ENCODE results near the gene FLYWCH2. TPM values are rescaled to one million over a fixed set of nuclear protein-coding genes. Genes with fewer than 3 reads are reported as not detected.

FLYWCH2 gene
- polyA plus RNA-seq, 2 of the 4 experiments (the other 2 are of a cell fraction), result 23.2 to 41.2 TPM

DNA sequence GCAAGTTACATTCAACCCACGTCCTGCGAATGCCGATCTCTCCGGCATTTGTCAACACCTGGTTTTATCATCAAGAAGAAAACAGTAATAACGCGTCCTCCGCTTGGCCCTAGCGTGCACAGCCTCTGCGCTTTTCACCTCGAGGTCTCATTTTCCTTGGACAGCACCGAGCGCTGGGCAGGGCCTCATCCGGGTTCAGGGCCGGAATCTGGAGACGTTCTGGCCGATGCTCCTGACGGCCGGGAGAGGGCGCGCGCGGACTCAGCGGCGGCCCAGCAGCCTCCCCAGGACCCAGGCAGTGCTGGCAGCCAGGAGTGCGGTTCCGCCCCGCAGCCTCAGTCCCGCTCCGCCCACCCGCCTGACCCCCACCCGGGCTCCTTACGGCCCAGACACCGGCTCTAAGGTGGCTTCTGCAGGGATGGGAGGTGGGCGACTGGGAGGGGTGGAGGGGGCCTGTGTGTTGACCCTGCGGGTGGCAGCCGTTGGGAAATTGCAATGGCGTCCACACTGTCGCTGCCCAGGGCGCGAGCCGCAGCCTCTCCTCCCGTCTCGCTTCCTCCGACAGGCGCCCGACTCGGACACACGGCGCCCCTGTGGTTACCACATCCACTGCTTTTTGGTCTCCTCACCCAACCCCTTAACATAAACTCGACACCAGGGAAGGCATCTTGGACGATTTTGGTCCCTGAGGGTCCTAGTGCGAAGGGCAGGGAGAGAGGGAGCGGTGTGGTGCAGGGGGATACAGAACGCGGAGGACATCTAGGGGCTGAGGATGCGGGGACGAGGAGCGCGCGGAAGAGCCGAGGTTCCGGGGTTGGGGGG is 21.3 kb downstream of the FLYWCH2 start:
- peaks cover 15% of the 10 kb centered on the region for H3K4me1 ChIP-seq
- H3K4me3 ChIP-seq, result peak overlapping the region; percentile 80
- peak overlapping the region; percentile 91 for H3K4me2 ChIP-seq
- H3K9me3 ChIP-seq, result no peaks in the 10 kb centered on the region
- ATAC-seq (peak; percentile 73 to 77), DNase-seq (ENCODE audit: low read depth in 1 of 2, low spot score in 1 of 2) (peak; percentile 92 to 93), FAIRE-seq (no peak)
- POLR2A ChIA-PET, result no interaction called here
- H3K27ac ChIP-seq, result peak overlapping the region; percentile 93 to 98
- CTCF ChIA-PET, result interaction anchor here (0.8 to 2.0 kb wide), 6 partner anchors 15 to 65 kb away, joined by 3 to 8 read pairs (median 4); partner anchors contain the start of gene FLYWCH2
- TF ChIP-seq JUN (IDR thresholded peaks at IDR 0.05), result peak in 1 of 2 experiments; percentile 73; a peak in 3 of 5 replicates
- TF ChIP-seq RAD21 (conservative IDR thresholded peaks at IDR 0.05 in 1 of 2, IDR thresholded peaks at IDR 0.05 in 1 of 2), result peak; percentile 33 to 50; a peak in 4 of 5 replicates
- TF ChIP-seq ESRRA (IDR thresholded peaks at IDR 0.05; ENCODE audit: borderline replicate concordance, low read length), result no peak
- TF ChIP-seq POLR2AphosphoS2 (conservative IDR thresholded peaks at IDR 0.05; ENCODE audit: low read length), result no peak
- TF ChIP-seq EHMT2 (IDR thresholded peaks at IDR 0.05; ENCODE audit: low read depth), result no peak
- TF ChIP-seq, protein P1, sequence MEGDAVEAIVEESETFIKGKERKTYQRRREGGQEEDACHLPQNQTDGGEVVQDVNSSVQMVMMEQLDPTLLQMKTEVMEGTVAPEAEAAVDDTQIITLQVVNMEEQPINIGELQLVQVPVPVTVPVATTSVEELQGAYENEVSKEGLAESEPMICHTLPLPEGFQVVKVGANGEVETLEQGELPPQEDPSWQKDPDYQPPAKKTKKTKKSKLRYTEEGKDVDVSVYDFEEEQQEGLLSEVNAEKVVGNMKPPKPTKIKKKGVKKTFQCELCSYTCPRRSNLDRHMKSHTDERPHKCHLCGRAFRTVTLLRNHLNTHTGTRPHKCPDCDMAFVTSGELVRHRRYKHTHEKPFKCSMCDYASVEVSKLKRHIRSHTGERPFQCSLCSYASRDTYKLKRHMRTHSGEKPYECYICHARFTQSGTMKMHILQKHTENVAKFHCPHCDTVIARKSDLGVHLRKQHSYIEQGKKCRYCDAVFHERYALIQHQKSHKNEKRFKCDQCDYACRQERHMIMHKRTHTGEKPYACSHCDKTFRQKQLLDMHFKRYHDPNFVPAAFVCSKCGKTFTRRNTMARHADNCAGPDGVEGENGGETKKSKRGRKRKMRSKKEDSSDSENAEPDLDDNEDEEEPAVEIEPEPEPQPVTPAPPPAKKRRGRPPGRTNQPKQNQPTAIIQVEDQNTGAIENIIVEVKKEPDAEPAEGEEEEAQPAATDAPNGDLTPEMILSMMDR (IDR thresholded peaks at IDR 0.05), result peak; percentile 80
- peak; percentile 60 for TF ChIP-seq SMC3 (IDR thresholded peaks at IDR 0.05)
- TF ChIP-seq POLR2A (IDR thresholded peaks at IDR 0.05; ENCODE audit: low read length), result peak; percentile 36
- TF ChIP-seq, protein P2, sequence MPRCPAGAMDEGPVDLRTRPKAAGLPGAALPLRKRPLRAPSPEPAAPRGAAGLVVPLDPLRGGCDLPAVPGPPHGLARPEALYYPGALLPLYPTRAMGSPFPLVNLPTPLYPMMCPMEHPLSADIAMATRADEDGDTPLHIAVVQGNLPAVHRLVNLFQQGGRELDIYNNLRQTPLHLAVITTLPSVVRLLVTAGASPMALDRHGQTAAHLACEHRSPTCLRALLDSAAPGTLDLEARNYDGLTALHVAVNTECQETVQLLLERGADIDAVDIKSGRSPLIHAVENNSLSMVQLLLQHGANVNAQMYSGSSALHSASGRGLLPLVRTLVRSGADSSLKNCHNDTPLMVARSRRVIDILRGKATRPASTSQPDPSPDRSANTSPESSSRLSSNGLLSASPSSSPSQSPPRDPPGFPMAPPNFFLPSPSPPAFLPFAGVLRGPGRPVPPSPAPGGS (IDR thresholded peaks at IDR 0.05), result peak; percentile 28; the same call in 1 of the 3 replicates
- TF ChIP-seq, protein P3, sequence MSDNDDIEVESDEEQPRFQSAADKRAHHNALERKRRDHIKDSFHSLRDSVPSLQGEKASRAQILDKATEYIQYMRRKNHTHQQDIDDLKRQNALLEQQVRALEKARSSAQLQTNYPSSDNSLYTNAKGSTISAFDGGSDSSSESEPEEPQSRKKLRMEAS (IDR thresholded peaks at IDR 0.05), result peak; percentile 77
- 2% methylated on average over 53 of the region's 62 CpGs for WGBS (ENCODE audit: missing lambda C conversion rate)

DNA sequence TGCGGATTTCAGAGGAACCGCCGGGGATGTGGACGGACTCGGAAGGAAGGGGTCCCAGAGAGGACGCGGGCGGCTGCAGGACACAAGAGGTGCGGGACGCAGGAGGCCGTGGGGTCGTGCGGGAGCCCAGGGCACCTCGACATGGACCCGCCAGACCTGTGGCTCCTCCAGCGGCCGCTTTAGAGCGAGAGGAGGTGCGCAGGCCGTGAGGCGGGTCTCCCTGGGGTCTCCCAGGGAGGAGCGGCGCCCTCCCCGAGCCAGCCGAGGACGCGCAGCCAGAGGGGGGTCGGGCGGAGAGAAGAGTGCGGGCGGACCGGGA is 21.9 kb downstream of the FLYWCH2 start:
- H3K4me2 ChIP-seq, result peak overlapping the region; percentile 91
- TF ChIP-seq BHLHE40 (IDR thresholded peaks at IDR 0.05; ENCODE audit: low read depth, low read length), result no peak
- TF ChIP-seq, protein P4, sequence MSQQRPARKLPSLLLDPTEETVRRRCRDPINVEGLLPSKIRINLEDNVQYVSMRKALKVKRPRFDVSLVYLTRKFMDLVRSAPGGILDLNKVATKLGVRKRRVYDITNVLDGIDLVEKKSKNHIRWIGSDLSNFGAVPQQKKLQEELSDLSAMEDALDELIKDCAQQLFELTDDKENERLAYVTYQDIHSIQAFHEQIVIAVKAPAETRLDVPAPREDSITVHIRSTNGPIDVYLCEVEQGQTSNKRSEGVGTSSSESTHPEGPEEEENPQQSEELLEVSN (IDR thresholded peaks at IDR 0.05; ENCODE audit: borderline replicate concordance, low read depth), result peak; percentile 43; the same call in 1 of the 2 replicates
- TF ChIP-seq POLR2AphosphoS2 (conservative IDR thresholded peaks at IDR 0.05; ENCODE audit: low read length), result 0 out of 2 replicates have a peak, but pooled peaks have one; percentile 52
- H3K4me1 ChIP-seq, result peaks cover 15% of the 10 kb centered on the region
- peak overlapping the region; percentile 80 for H3K4me3 ChIP-seq
- H3K9me3 ChIP-seq, result no peaks in the 10 kb centered on the region
- POLR2A ChIA-PET, result interaction anchor here (0.6 to 1.5 kb wide), 7 partner anchors 16 to 572 kb away, joined by 3 to 62 read pairs (median 9); partner anchors contain the start of gene FLYWCH2
- FAIRE-seq (no peak), ATAC-seq (peak in 1 of 2 experiments; percentile 24), DNase-seq (ENCODE audit: low read depth in 1 of 2, low spot score in 1 of 2) (no peak)
- whole genome bisulfite sequencing (ENCODE audit: missing lambda C conversion rate), result under 1% methylated on average over 17 of the region's 32 CpGs
- CTCF ChIA-PET, result interaction anchor here (1.7 to 5.3 kb wide), 4 partner anchors 15 to 66 kb away, joined by 7 to 44 read pairs (median 14); no protein-coding TSS in a partner anchor
- peak overlapping the region; percentile 93 to 98 for H3K27ac ChIP-seq

DNA sequence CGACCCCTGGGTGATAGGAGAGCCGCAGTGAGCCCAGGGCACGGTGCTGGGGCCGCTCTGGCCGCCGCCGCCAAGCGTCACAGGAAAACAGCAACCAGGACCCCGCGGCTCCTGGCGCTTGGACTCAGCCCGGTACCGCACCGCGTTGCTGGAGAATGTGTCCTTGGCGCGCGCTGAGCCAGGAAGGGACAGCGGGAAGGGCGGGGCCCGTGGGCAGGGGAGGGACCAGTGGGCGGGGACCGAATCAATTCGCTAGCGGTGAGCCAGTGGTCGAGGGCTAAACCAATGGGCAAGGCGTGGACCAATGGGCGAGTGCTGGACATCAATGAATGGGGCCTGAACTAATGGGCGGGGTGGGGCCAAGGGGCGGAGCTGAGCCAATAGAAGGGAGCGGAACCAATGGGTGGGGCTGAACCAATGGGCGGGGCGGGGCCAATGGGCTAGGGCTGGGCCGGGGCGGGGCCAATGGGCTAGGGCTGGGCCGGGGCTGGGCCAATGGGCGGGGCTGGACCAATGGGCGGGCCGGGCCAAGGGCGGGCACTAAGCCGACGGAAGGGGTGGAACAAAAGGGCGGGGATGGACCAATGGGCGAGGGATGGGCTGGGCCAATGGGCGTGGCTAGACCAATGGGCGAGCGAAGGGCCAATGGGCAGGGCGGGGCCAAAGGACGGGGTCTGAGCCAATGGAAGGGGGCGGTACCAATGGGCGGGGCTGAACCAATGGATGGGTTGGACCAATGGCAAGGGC is 22.4 kb downstream of the FLYWCH2 start:
- H3K27ac ChIP-seq, result peak overlapping the region; percentile 93 to 98
- FAIRE-seq, result peak; percentile 7
- CTCF ChIA-PET, result interaction anchor here (0.6 to 5.3 kb wide), 10 partner anchors 10 to 137 kb away, joined by 3 to 44 read pairs (median 6); partner anchors contain the start of gene FLYWCH2
- POLR2A ChIA-PET, result interaction anchor here (0.5 to 1.5 kb wide), 27 partner anchors 9 to 571 kb away, joined by 3 to 62 read pairs (median 4); partner anchors contain the start of genes FLYWCH2, KCTD5, SRRM2 and TNFRSF12A
- peak; percentile 79 to 88 for ATAC-seq
- peak overlapping the region; percentile 80 for H3K4me3 ChIP-seq
- peaks cover 16% of the 10 kb centered on the region for H3K4me1 ChIP-seq
- H3K4me2 ChIP-seq, result peak overlapping the region; percentile 91
- WGBS (ENCODE audit: missing lambda C conversion rate), result 8% methylated on average over 7 of the region's 51 CpGs
- H3K9me3 ChIP-seq, result no peaks in the 10 kb centered on the region
- DNase-seq (ENCODE audit: low read depth in 1 of 2, low spot score in 1 of 2), result peak; percentile 98 to 100
- TF ChIP-seq CBX8 (IDR thresholded peaks at IDR 0.05) (no peak), ZNF302 (CRISPR knock-in tag; IDR thresholded peaks at IDR 0.05) (no peak), ZFP36 (IDR thresholded peaks at IDR 0.05; ENCODE audit: borderline replicate concordance, partially characterized antibody) (no peak), KDM5A (IDR thresholded peaks at IDR 0.05) (no peak), EP300 (IDR thresholded peaks at IDR 0.05) (0 out of 5 replicates have a peak, but pooled peaks of 1 of the 2 experiments have one; percentile 20), RFX5 (IDR thresholded peaks at IDR 0.05) (no peak), CHD2 (IDR thresholded peaks at IDR 0.05; ENCODE audit: low read length, partially characterized antibody) (no peak), JUNB (IDR thresholded peaks at IDR 0.05) (no peak)
- TF ChIP-seq, protein P5, sequence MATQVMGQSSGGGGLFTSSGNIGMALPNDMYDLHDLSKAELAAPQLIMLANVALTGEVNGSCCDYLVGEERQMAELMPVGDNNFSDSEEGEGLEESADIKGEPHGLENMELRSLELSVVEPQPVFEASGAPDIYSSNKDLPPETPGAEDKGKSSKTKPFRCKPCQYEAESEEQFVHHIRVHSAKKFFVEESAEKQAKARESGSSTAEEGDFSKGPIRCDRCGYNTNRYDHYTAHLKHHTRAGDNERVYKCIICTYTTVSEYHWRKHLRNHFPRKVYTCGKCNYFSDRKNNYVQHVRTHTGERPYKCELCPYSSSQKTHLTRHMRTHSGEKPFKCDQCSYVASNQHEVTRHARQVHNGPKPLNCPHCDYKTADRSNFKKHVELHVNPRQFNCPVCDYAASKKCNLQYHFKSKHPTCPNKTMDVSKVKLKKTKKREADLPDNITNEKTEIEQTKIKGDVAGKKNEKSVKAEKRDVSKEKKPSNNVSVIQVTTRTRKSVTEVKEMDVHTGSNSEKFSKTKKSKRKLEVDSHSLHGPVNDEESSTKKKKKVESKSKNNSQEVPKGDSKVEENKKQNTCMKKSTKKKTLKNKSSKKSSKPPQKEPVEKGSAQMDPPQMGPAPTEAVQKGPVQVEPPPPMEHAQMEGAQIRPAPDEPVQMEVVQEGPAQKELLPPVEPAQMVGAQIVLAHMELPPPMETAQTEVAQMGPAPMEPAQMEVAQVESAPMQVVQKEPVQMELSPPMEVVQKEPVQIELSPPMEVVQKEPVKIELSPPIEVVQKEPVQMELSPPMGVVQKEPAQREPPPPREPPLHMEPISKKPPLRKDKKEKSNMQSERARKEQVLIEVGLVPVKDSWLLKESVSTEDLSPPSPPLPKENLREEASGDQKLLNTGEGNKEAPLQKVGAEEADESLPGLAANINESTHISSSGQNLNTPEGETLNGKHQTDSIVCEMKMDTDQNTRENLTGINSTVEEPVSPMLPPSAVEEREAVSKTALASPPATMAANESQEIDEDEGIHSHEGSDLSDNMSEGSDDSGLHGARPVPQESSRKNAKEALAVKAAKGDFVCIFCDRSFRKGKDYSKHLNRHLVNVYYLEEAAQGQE (IDR thresholded peaks at IDR 0.05), result 0 out of 2 replicates have a peak, but pooled peaks have one; percentile 36

All from A549 (cell line).